Uterus (tissue), 4 donors: ENCODE measurements around the gene ZNF710. TPM values are rescaled to one million over a fixed set of nuclear protein-coding genes. Genes with fewer than 3 reads are reported as not detected.
A peak's percentile ranks its signal among the peaks of the same experiment; 100 is the strongest.
"Not testable (repeated sequence)": the region's sequence is repeated elsewhere in the genome, so short reads cannot be mapped to it uniquely, and the experiment has no call there.

Experiments used
- DNase-seq, 2 donors: peaks; one replicate each; pipeline ENCODE4 v3.0.0-alpha.2; 2019 to 2020
- H3K27ac ChIP-seq, 2 donors: fragments of 200-600 bp; sonication (generic); 1 replicate in 1 of 2; 2 replicates in 1 of 2; pipeline ENCODE4 v1.5.1; 2016 to 2018
- H3K27me3 ChIP-seq, 2 donors: fragments of 200-600 bp; sonication (generic); one replicate each; pipeline ENCODE4 v1.5.1; 2018 to 2019; ENCODE audit warnings: control low read depth in 1 of 2
- H3K36me3 ChIP-seq, 2 donors: fragments of 200-600 bp; sonication (generic); one replicate each; pipeline ENCODE4 v1.5.1; 2019; ENCODE audit warnings: control low read depth in 1 of 2
- H3K4me1 ChIP-seq, 2 donors: fragments of 200-600 bp; sonication (generic); one replicate each; pipeline ENCODE4 v1.5.1; 2018 to 2019; ENCODE audit warnings: control low read depth in 1 of 2
- H3K4me3 ChIP-seq, 2 donors: fragments of 200-600 bp; sonication (generic); 1 replicate in 1 of 2; 2 replicates in 1 of 2; pipeline ENCODE4 v1.5.1; 2018 to 2019; ENCODE audit warnings: mild to moderate bottlenecking in 1 of 2
- H3K9me3 ChIP-seq, 2 donors: fragments of 200-600 bp; sonication (generic); one replicate each; pipeline ENCODE4 v1.5.1; 2019; ENCODE audit warnings: control low read depth in 1 of 2
- POLR2A ChIP-seq, 2 donors: fragments of 450-650 bp; IDR thresholded peaks; one replicate each; pipeline ENCODE4 v1.6.1; 2016; ENCODE audit warnings: antibody characterized with exemption in 2 of 2, mild to moderate bottlenecking in 1 of 2, moderate library complexity in 1 of 2
- intact Hi-C: fragments of 100-400 bp; cut with DNase I; formaldehyde crosslinking; loops from one replicate; pipeline ENCODE4 v1.15.1; 2023; ENCODE audit warnings: low total_unique reads
- total RNA-seq, 4 donors: library from RNA; depleted of rRNA in 3 of 4; stranded (reverse); fragments of >200 nt in 3 of 4; gene quantifications; one replicate each; pipeline versions ENCODE4 v1.1.0 to v1.2.4, GENCODE V29; 2014 to 2023
- TF ChIP-seq, protein P1 (sequence below), 4 experiments: fragments of 200-600 bp in 2 of 4; fragments of 450-650 bp in 2 of 4; sonication (generic) in 2 of 4; IDR thresholded peaks; one replicate each; pipeline ENCODE4 v1.5.1; 2016 to 2019; ENCODE audit warnings: antibody characterized with exemption in 4 of 4, mild to moderate bottlenecking in 2 of 4, moderate library complexity in 1 of 4
- donor health status: DM: yes; HTN: yes; CAD: no.

Gene ZNF710, protein sequence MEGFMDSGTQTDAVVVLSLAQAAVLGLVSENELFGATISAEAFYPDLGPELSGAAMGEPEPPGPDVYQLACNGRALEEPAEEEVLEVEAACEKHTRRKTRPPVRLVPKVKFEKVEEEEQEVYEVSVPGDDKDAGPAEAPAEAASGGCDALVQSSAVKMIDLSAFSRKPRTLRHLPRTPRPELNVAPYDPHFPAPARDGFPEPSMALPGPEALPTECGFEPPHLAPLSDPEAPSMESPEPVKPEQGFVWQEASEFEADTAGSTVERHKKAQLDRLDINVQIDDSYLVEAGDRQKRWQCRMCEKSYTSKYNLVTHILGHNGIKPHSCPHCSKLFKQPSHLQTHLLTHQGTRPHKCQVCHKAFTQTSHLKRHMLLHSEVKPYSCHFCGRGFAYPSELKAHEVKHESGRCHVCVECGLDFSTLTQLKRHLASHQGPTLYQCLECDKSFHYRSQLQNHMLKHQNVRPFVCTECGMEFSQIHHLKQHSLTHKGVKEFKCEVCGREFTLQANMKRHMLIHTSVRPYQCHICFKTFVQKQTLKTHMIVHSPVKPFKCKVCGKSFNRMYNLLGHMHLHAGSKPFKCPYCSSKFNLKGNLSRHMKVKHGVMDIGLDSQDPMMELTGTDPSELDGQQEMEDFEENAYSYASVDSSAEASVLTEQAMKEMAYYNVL
- 10 to 100 TPM in 2 of 4 donors, 1 to 10 TPM in 2; 2.3 to 22.2 (median 8.4) TPM for total RNA-seq

DNA sequence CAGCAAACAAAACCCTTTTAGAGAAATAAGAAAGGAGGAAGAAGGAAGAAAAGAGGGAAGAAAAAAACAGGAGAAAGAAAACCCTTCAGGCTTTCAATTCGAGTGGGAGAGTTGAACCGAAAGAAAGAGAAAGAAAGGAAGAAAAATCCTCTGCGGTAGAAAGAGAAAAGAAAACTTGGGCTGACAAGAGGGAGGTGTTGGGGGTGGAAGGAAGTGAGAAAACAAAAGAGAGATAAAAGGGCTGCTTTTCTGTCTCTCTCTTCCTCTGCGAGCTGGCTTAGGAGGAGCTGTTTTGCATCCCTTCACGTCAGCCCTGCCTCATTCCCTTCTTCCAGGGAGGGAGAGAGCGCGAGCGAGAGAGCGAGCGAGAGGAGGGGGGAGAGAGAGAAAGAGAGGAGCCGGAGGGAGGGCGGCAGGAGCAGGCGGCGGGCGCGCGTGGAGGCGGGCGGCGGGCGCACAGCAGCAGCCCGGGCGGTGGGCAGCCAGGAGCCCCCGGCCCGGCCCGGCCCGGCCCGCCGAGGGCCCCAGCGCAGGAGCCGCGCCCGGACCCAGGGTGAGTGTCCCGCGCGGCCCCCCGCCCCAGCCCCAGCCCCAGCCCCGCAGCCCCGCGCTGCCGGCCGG is at the start of gene ZNF710:
ZNF710 (plus strand) TSS at position 263 of the 621 bp plus-strand sequence. CDS start 65,814 bp downstream, outside the sequence.
- intact Hi-C loops = no loop called here
- Histone ChIP-seq H3K9me3 (no peaks in the 10 kb centered on the region), H3K36me3 (no peaks in the 10 kb centered on the region), H3K27me3 (no peaks in the 10 kb centered on the region), H3K4me3 (peak within 1 kb of the TSS; percentile 66 to 80), H3K4me1 (peaks cover 0 to 7% of the 10 kb centered on the region in 2 donors), H3K27ac (peak within 1 kb of the TSS; percentile 84 to 93)
- TF ChIP-seq, protein P1, sequence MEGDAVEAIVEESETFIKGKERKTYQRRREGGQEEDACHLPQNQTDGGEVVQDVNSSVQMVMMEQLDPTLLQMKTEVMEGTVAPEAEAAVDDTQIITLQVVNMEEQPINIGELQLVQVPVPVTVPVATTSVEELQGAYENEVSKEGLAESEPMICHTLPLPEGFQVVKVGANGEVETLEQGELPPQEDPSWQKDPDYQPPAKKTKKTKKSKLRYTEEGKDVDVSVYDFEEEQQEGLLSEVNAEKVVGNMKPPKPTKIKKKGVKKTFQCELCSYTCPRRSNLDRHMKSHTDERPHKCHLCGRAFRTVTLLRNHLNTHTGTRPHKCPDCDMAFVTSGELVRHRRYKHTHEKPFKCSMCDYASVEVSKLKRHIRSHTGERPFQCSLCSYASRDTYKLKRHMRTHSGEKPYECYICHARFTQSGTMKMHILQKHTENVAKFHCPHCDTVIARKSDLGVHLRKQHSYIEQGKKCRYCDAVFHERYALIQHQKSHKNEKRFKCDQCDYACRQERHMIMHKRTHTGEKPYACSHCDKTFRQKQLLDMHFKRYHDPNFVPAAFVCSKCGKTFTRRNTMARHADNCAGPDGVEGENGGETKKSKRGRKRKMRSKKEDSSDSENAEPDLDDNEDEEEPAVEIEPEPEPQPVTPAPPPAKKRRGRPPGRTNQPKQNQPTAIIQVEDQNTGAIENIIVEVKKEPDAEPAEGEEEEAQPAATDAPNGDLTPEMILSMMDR (IDR thresholded peaks at IDR 0.05) = no peak
- peak in 1 of 2 donors; percentile 21 for TF ChIP-seq POLR2A (IDR thresholded peaks at IDR 0.05)
- DNase-seq = peak; percentile 65 to 71

DNA sequence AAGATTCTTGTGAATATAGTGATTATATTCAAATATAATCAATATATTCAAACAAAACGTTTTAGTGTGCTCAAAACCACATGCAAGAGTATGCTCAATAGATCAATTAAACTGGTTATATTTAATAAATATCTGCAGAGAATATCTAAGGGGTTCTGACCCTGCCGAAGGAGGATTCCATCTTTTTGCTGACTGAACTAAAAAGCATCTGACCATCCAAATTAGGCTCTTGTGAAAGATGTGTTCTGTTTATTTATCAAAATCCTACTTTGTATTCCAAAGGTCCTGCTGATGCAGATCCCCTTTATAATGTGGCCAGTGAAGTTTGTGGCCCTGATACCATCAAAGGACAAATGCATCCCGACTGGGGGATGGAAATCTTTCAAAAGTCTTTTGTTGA is 46.6 kb upstream of the ZNF710 start:
- H3K9me3 ChIP-seq = no peaks in the 10 kb centered on the region
- H3K4me1 ChIP-seq = no peaks in the 10 kb centered on the region
- intact Hi-C loops = no loop called here
- no peaks in the 10 kb centered on the region for H3K36me3 ChIP-seq
- no peak overlapping the region for H3K27ac ChIP-seq
- DNase-seq = no peak
- no peak overlapping the region for H3K4me3 ChIP-seq
- TF ChIP-seq, protein P1 (IDR thresholded peaks at IDR 0.05) = no peak
- no peak for TF ChIP-seq POLR2A (IDR thresholded peaks at IDR 0.05)
- no peaks in the 10 kb centered on the region for H3K27me3 ChIP-seq

DNA sequence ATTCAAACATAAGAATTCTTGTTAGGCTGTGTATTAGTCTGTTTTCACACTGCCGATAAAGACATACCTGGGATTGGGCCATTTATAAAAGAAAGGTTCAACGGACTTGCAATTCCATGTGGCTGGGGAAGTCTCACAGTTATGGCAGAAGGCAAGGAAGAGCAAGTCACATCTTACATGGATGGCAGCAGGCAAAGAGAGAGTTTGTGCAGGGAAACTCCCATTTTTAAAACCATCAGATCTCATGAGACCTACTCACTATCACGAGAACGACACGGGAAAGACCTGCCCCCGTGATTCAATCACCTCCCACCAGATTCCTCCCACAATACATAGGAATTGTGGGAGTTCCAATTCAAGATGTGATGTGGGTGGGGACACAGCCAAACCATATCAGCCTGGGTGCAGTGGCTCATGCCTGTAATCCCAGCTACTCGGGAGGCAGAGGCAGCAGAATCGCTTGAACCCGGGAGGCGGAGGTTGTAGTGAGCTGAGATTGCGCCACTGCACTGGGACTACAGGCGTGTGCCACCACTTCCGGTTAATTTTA is 45.6 kb upstream of the ZNF710 start:
- H3K4me3 ChIP-seq, DNase-seq, intact Hi-C loops: not testable (repeated sequence)

DNA sequence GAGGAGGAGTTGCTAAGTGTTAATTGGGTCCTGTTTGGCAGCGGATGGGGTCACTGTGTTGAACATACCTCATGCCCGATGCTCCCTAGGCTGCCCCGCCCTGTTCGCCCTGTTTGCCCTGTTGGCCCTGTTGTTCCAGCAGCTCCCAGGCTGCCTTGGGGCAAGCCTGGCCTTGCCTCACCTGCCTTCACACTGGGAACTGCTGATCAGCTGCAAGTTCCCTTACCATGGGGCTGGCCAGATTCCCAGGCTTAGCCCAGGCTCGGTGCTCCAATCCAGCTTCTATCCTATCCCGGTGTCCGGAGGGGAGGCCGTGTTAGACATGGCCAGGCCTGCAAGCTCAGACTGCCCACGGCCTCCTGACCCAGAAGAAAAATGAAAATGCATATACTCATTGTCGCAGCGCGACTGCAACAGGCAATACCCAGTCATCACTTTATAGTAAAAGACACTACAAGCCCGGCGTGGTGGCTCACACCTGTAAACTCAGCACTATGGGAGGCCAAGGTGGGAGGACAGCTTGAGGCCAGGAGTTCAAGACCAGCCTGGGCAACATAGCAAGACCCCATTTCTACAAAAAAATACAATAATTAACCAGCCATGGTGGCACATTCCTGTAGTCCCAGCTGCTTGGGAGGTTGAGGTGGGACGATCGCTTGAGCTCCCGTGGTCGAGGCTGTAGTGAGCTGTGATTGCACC is 42.9 kb upstream of the ZNF710 start:
- TF ChIP-seq, protein P1 (IDR thresholded peaks at IDR 0.05) = no peak
- TF ChIP-seq POLR2A (IDR thresholded peaks at IDR 0.05) = no peak
- Histone ChIP-seq H3K27me3 (no peaks in the 10 kb centered on the region), H3K4me3 (no peak overlapping the region), H3K27ac (no peak overlapping the region), H3K4me1 (no peaks in the 10 kb centered on the region), H3K36me3 (no peaks in the 10 kb centered on the region), H3K9me3 (no peaks in the 10 kb centered on the region)
- intact Hi-C loops = no loop called here
- DNase-seq = no peak

More for the DNA sequence above, 45.6 kb upstream of the ZNF710 start:
- H3K9me3 ChIP-seq, H3K36me3 ChIP-seq, H3K4me1 ChIP-seq, H3K27ac ChIP-seq, H3K27me3 ChIP-seq: not testable (repeated sequence)
